ENCODE data around the gene CDC25A. TPM values are rescaled to one million over a fixed set of nuclear protein-coding genes. Genes with fewer than 3 reads are reported as not detected.
A peak's percentile ranks its signal among the peaks of the same experiment; 100 is the strongest.

CDC25A gene
- total and polyA plus RNA-seq, 2 experiments from 2014 or later: 5.5 to 7.9 TPM

GRCh38 chr3:48222616-48223513 is 34.6 kb upstream of the CDC25A start, which contains the start of gene CAMP:
CAMP (plus strand) TSS chr3:48223495; CDS start chr3:48223512, 17 bp downstream.
- Histone ChIP-seq H3K27ac (no peak within 1 kb of the TSS), H3K79me2 (no peaks in the 10 kb centered on the region), H3K4me2 (no peak within 1 kb of the TSS), H2AFZ (no peak within 1 kb of the TSS), H3K9me3 (ENCODE audit: low read depth) (no peaks in the 10 kb centered on the region), H4K20me1 (ENCODE audit: insufficient read depth, poor library complexity, severe bottlenecking) (no peaks in the 10 kb centered on the region), H3K9me2 (replicated peaks; ENCODE audit: insufficient read depth) (no peaks in the 10 kb centered on the region), H3K4me3 (no peak within 1 kb of the TSS), H3K27me3 (no peaks in the 10 kb centered on the region), H3K4me1 (ENCODE audit: insufficient read depth) (no peaks in the 10 kb centered on the region), H3K36me3 (replicated peaks; ENCODE audit: insufficient read depth, low read depth) (no peaks in the 10 kb centered on the region)
- WGBS (ENCODE audit: low lambda C conversion rate, missing lambda C conversion rate): 86% methylated on average over 11 of the region's 11 CpGs
- TF ChIP-seq CTCF (IDR thresholded peaks at IDR 0.05; ENCODE audit: poor library complexity): no peak
- TF ChIP-seq EZH2 (IDR thresholded peaks at IDR 0.05; ENCODE audit: borderline replicate concordance): no peak
- TF ChIP-seq EZH2phosphoT487 (IDR thresholded peaks at IDR 0.05; ENCODE audit: low read depth, severe bottlenecking, unreplicated experiment): no peak
- DNase-seq (ENCODE audit: low spot score): peak; percentile 70

- TF ChIP-seq CTCF (IDR thresholded peaks at IDR 0.05; ENCODE audit: poor library complexity) (no peak), EZH2phosphoT487 (IDR thresholded peaks at IDR 0.05; ENCODE audit: low read depth, severe bottlenecking, unreplicated experiment) (no peak), EZH2 (IDR thresholded peaks at IDR 0.05; ENCODE audit: borderline replicate concordance) (no peak)
- H3K27ac ChIP-seq: no peak overlapping the region
- no peaks in the 10 kb centered on the region for H3K4me1 ChIP-seq (ENCODE audit: insufficient read depth)
- no peaks in the 10 kb centered on the region for H3K9me3 ChIP-seq (ENCODE audit: low read depth)
- DNase-seq (ENCODE audit: low spot score): no peak
- no peaks in the 10 kb centered on the region for H3K36me3 ChIP-seq (replicated peaks; ENCODE audit: insufficient read depth, low read depth)
- H2AFZ ChIP-seq: no peak overlapping the region
- no peaks in the 10 kb centered on the region for H3K27me3 ChIP-seq
- no peaks in the 10 kb centered on the region for H4K20me1 ChIP-seq (ENCODE audit: insufficient read depth, poor library complexity, severe bottlenecking)
- 90% methylated on average over 9 of the region's 9 CpGs for WGBS (ENCODE audit: low lambda C conversion rate, missing lambda C conversion rate)
- H3K4me3 ChIP-seq: no peak overlapping the region
- H3K9me2 ChIP-seq (replicated peaks; ENCODE audit: insufficient read depth): no peaks in the 10 kb centered on the region
- no peaks in the 10 kb centered on the region for H3K79me2 ChIP-seq
- no peak overlapping the region for H3K4me2 ChIP-seq
These were observed 32.5 kb upstream of the CDC25A start for GRCh38 chr3:48220746-48221145.

- H4K20me1 ChIP-seq (ENCODE audit: insufficient read depth, poor library complexity, severe bottlenecking): no peaks in the 10 kb centered on the region
- H3K9me2 ChIP-seq (replicated peaks; ENCODE audit: insufficient read depth): no peaks in the 10 kb centered on the region
- WGBS (ENCODE audit: low lambda C conversion rate, missing lambda C conversion rate): 89% methylated on average over 3 of the region's 3 CpGs
- DNase-seq (ENCODE audit: low spot score): no peak
- H3K27me3 ChIP-seq: no peaks in the 10 kb centered on the region
- no peaks in the 10 kb centered on the region for H3K79me2 ChIP-seq
- no peak overlapping the region for H2AFZ ChIP-seq
- no peak overlapping the region for H3K27ac ChIP-seq
- H3K9me3 ChIP-seq (ENCODE audit: low read depth): no peaks in the 10 kb centered on the region
- H3K36me3 ChIP-seq (replicated peaks; ENCODE audit: insufficient read depth, low read depth): no peaks in the 10 kb centered on the region
- TF ChIP-seq CTCF (IDR thresholded peaks at IDR 0.05; ENCODE audit: poor library complexity) (no peak), EZH2phosphoT487 (IDR thresholded peaks at IDR 0.05; ENCODE audit: low read depth, severe bottlenecking, unreplicated experiment) (no peak), EZH2 (IDR thresholded peaks at IDR 0.05; ENCODE audit: borderline replicate concordance) (no peak)
- no peak overlapping the region for H3K4me3 ChIP-seq
- H3K4me1 ChIP-seq (ENCODE audit: insufficient read depth): peaks cover 5% of the 10 kb centered on the region
- H3K4me2 ChIP-seq: no peak overlapping the region
These were observed 31.3 kb upstream of the CDC25A start for GRCh38 chr3:48219543-48219942.

All from hepatocyte (in vitro differentiated cells).